K562 (cell line): ENCODE results near the gene CDH1. TPM values are rescaled to one million over a fixed set of nuclear protein-coding genes. Genes with fewer than 3 reads are reported as not detected.

Source experiments
- ATAC-seq: fragments of 200-7000 bp; cut with Tn5 transposase; 3 replicates; pipeline ENCODE4 v1.9.1; 2020; ENCODE audit warnings: moderate library complexity
- BruUV-seq: library from RNA; stranded (reverse); fragments of 400-500 nt; replicated peaks from 2 replicates; lab custom pipeline; 2021; lab: Mats Ljungman, UMichigan
- CTCF ChIA-PET: fragments of 300-600 bp; formaldehyde crosslinking; extraction: SDS; loops from one replicate; lab custom pipeline; 2021; ENCODE audit warnings: low intra/inter-chr PET ratio; lab: Yijun Ruan, JAX
- POLR2A ChIA-PET: fragments of 300-600, 350-650 bp; sonication (Branson Sonifier 250); formaldehyde crosslinking; extraction: SDS; loops from one replicate; lab custom pipeline; 2021; ENCODE audit warnings: antibody characterized with exemption, inconsistent platforms; lab: Yijun Ruan, JAX
- DNase-seq, 4 experiments: peaks; one replicate each; pipeline versions ENCODE4 v3.0.0 to v3.0.0-alpha.2; 2011 to 2018; ENCODE audit warnings: low spot score in 3 of 4, mixed read lengths in 3 of 4; ENCODE audit errors: extremely low read depth in 1 of 4
- FAIRE-seq: peaks from 2 replicates; lab custom pipeline; 2011; peaks lifted over from hg19 to GRCh38; lab: Jason Lieb, UNC
- H2AFZ ChIP-seq: 2 replicates; pipeline ENCODE4 v1.6.0; 2011; ENCODE audit warnings: low read depth, low read length, control low read depth, inconsistent platforms
- H3K27ac ChIP-seq: fragments of 200-600 bp; 3 replicates; pipeline ENCODE4 v1.8.0; 2011; ENCODE audit warnings: low read depth, mild to moderate bottlenecking, control low read depth, inconsistent platforms, low read length, moderate library complexity, mixed read lengths; ENCODE audit errors: extremely low read depth
- H3K27me3 ChIP-seq, 2 experiments: fragments of 300-600 bp in 1 of 2; 2 replicates in 1 of 2; 3 replicates in 1 of 2; pipeline versions ENCODE4 v1.6.0 to v1.8.0; 2011; ENCODE audit warnings: inconsistent platforms in 2 of 2, low read length in 2 of 2, mild to moderate bottlenecking in 1 of 2, mixed read lengths in 1 of 2, moderate library complexity in 1 of 2; ENCODE audit not compliant: control insufficient read depth in 2 of 2, insufficient read depth in 2 of 2
- H3K36me3 ChIP-seq: fragments of 300-600 bp; 3 replicates; pipeline ENCODE4 v1.8.0; 2011; ENCODE audit warnings: mild to moderate bottlenecking, low read length, inconsistent platforms; ENCODE audit not compliant: control insufficient read depth, insufficient read depth
- H3K4me1 ChIP-seq, 2 experiments: fragments of 200-600 bp in 1 of 2; replicated peaks in 1 of 2; 2 replicates in 1 of 2; 3 replicates in 1 of 2; pipeline versions ENCODE4 v1.5.1 to v1.8.0; 2011; ENCODE audit warnings: inconsistent platforms in 2 of 2, low read length in 2 of 2, mild to moderate bottlenecking in 1 of 2, mixed read lengths in 1 of 2, moderate library complexity in 1 of 2; ENCODE audit not compliant: control insufficient read depth in 2 of 2, insufficient read depth in 2 of 2
- H3K4me2 ChIP-seq: 2 replicates; pipeline ENCODE4 v1.6.1; 2011; ENCODE audit warnings: low read length, control low read depth, inconsistent platforms, mixed read lengths; ENCODE audit not compliant: insufficient read depth
- H3K4me3 ChIP-seq: fragments of 200-600 bp; sonication (generic), shearing (Covaris generic); 2 replicates; pipeline ENCODE4 v1.5.1; 2016; ENCODE audit warnings: control low read depth, inconsistent platforms
- H3K79me2 ChIP-seq: fragments of 200-600 bp; 3 replicates; pipeline ENCODE4 v1.8.0; 2011; ENCODE audit warnings: low read length, inconsistent platforms; ENCODE audit not compliant: control insufficient read depth, insufficient read depth
- H3K9ac ChIP-seq, 2 experiments: 2 replicates each; pipeline versions ENCODE4 v1.6.0 to v1.6.1; 2011; ENCODE audit warnings: low read depth in 2 of 2, low read length in 2 of 2, control low read depth in 1 of 2, inconsistent platforms in 1 of 2, mild to moderate bottlenecking in 1 of 2, mixed read lengths in 1 of 2; ENCODE audit not compliant: insufficient read depth in 1 of 2
- H3K9me1 ChIP-seq: one replicate; pipeline ENCODE4 v1.6.0; 2011; ENCODE audit warnings: inconsistent platforms, mild to moderate bottlenecking, low read length, moderate library complexity; ENCODE audit not compliant: control insufficient read depth, insufficient read depth
- H3K9me3 ChIP-seq: replicated peaks from 2 replicates; pipeline ENCODE4 v1.5.1; 2011; ENCODE audit warnings: low read depth, low read length, inconsistent platforms; ENCODE audit not compliant: control insufficient read depth, insufficient read depth
- H4K20me1 ChIP-seq: replicated peaks from 2 replicates; pipeline ENCODE4 v1.6.1; 2011; ENCODE audit warnings: low read length, inconsistent platforms, mixed read lengths; ENCODE audit not compliant: control insufficient read depth, insufficient read depth
- BCL6 ChIP-seq: fragments of 250-450 bp; sonication (Bioruptor Pico); IDR thresholded peaks from 2 replicates; pipeline ENCODE4 v1.4.0; 2020
- FOS ChIP-seq: IDR thresholded peaks from 3 replicates; pipeline ENCODE4 v1.6.1; 2011; ENCODE audit not compliant: insufficient read length; ENCODE audit errors: extremely low read depth
- HDGF ChIP-seq: fragments of 450-650 bp; IDR thresholded peaks from 2 replicates; pipeline ENCODE4 v1.6.1; 2016
- ZKSCAN1 ChIP-seq: fragments of 150-350 bp; IDR thresholded peaks from 2 replicates; pipeline ENCODE4 v1.6.1; 2016; ENCODE audit warnings: low read depth, low read length
- WGBS: fragments of 100-300 bp; shearing (Covaris generic); methylation state at CpG from one replicate; pipeline ENCODE4 v1.1.6; 2016; ENCODE audit warnings: low coverage, mixed read lengths; ENCODE audit not compliant: insufficient coverage; ENCODE audit errors: missing lambda C conversion rate; 5-methylcytosine and 5-hydroxymethylcytosine counted together
- in situ Hi-C: fragments of 300-500 bp; cut with MboI; formaldehyde crosslinking; loops from 4 replicates; pipeline ENCODE4 v1.15.0; 2018; ENCODE audit warnings: inconsistent platforms, mixed read lengths
- intact Hi-C: fragments of 100-400 bp; cut with micrococcal nuclease; formaldehyde crosslinking; loops from 2 replicates; pipeline ENCODE4 v1.14.2; 2022
- polyA plus RNA-seq, 8 experiments: library from polyadenylated mRNA; depleted of rRNA in 4 of 8; stranded (reverse) in 5 of 8; unstranded in 3 of 8; fragments of >200 nt; fragmentation: Nextera tagmentation in 2 of 8; fragmentation: Illumina TruSeq in 1 of 8; extraction: Ambion mirVana in 2 of 8; extraction: Trizol in 1 of 8; gene quantifications; 2 replicates each; pipeline versions ENCODE4 v1.2.1 to v1.2.3, GENCODE V29; 2011 to 2014; ENCODE audit warnings: inconsistent platforms in 1 of 8, missing spikeins in 1 of 8
- total RNA-seq, 7 experiments: library from RNA; depleted of rRNA in 6 of 7; stranded (reverse); fragments of >200 nt in 6 of 7; fragmentation: Illumina TruSeq in 2 of 7; extraction: Trizol in 2 of 7; gene quantifications; 2 replicates each; pipeline versions ENCODE4 v1.2.1 to v1.2.3, GENCODE V29; 2011 to 2021; ENCODE audit warnings: low replicate concordance in 1 of 7
- TF ChIP-seq, protein P1 (sequence below): sonication (generic); formaldehyde crosslinking; IDR thresholded peaks from 2 replicates; pipeline ENCODE4 v1.8.1; 2023; ENCODE audit warnings: missing genetic modification reagents, mild to moderate bottlenecking, borderline replicate concordance
- TF ChIP-seq, protein P2 (sequence below): sonication (generic); formaldehyde crosslinking; IDR thresholded peaks from 2 replicates; pipeline ENCODE4 v1.8.0; 2022; ENCODE audit warnings: mild to moderate bottlenecking, missing genetic modification reagents
- TF ChIP-seq, protein P3 (sequence below): fragments of 200-800 bp; sonication (Bioruptor generic); IDR thresholded peaks from 2 replicates; pipeline ENCODE4 v1.6.1; 2016; ENCODE audit warnings: missing genetic modification characterization, missing compliant biosample characterization

Gene CDH1
- total and polyA plus RNA-seq, 9 of the 15 experiments (the other 6 are each of a cell fraction or from before 2014, with no cell fraction given) = 0.01 to 0.69 TPM; not detected in 7

DNA sequence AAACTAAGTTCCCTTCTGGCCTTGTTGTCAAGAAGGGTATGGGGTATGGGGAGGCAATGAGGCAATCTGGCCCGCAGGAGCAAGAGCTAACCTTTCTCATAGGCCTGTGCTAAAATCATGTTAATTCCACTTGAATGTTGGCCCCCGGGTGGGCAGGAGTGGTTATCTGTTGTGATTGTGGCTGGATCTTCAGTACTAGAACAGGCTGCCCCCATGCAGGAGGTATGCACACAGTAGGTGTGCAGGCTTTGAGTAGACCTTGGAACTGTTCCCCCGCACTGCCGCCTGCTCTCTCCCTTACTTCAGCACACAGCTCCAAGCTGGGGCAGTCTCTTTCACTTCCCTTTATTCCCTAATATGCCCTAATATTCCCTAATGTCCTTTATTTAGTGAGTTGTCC, 53.9 kb downstream of the CDH1 start:
- ChIA-PET CTCF (no interaction called here), POLR2A (interaction anchor here (0.6 kb wide), 1 partner anchor 117 kb away, joined by 3 read pairs; no protein-coding TSS in a partner anchor)
- DNase-seq (no peak), FAIRE-seq (no peak), ATAC-seq (no peak)
- in situ Hi-C loops (loop anchor here (10.0 kb wide), 1 partner anchor 266 kb away; no protein-coding TSS in a partner anchor), intact Hi-C loops (no loop called here)
- Histone ChIP-seq H3K4me1 (peaks cover 0 to 9% of the 10 kb centered on the region in 2 experiments; a peak in 4 of 5 replicates), H3K9me3 (no peaks in the 10 kb centered on the region), H3K27ac (no peak overlapping the region), H3K4me3 (no peak overlapping the region), H4K20me1 (no peaks in the 10 kb centered on the region), H3K4me2 (no peak overlapping the region), H3K9ac (no peak overlapping the region), H3K27me3 (no peaks in the 10 kb centered on the region), H2AFZ (no peak overlapping the region), H3K36me3 (no peaks in the 10 kb centered on the region), H3K9me1 (no peaks in the 10 kb centered on the region), H3K79me2 (no peaks in the 10 kb centered on the region)
- 68% methylated on average over 4 of the region's 4 CpGs for WGBS
- peak; percentile 88 for TF ChIP-seq ZKSCAN1
- no peak for TF ChIP-seq BCL6 (CRISPR knock-in tag)
- TF ChIP-seq, protein P1, sequence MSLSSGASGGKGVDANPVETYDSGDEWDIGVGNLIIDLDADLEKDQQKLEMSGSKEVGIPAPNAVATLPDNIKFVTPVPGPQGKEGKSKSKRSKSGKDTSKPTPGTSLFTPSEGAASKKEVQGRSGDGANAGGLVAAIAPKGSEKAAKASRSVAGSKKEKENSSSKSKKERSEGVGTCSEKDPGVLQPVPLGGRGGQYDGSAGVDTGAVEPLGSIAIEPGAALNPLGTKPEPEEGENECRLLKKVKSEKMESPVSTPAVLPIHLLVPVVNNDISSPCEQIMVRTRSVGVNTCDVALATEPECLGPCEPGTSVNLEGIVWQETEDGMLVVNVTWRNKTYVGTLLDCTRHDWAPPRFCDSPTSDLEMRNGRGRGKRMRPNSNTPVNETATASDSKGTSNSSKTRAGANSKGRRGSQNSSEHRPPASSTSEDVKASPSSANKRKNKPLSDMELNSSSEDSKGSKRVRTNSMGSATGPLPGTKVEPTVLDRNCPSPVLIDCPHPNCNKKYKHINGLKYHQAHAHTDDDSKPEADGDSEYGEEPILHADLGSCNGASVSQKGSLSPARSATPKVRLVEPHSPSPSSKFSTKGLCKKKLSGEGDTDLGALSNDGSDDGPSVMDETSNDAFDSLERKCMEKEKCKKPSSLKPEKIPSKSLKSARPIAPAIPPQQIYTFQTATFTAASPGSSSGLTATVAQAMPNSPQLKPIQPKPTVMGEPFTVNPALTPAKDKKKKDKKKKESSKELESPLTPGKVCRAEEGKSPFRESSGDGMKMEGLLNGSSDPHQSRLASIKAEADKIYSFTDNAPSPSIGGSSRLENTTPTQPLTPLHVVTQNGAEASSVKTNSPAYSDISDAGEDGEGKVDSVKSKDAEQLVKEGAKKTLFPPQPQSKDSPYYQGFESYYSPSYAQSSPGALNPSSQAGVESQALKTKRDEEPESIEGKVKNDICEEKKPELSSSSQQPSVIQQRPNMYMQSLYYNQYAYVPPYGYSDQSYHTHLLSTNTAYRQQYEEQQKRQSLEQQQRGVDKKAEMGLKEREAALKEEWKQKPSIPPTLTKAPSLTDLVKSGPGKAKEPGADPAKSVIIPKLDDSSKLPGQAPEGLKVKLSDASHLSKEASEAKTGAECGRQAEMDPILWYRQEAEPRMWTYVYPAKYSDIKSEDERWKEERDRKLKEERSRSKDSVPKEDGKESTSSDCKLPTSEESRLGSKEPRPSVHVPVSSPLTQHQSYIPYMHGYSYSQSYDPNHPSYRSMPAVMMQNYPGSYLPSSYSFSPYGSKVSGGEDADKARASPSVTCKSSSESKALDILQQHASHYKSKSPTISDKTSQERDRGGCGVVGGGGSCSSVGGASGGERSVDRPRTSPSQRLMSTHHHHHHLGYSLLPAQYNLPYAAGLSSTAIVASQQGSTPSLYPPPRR (CRISPR knock-in tag) = no peak
- TF ChIP-seq, protein P2, sequence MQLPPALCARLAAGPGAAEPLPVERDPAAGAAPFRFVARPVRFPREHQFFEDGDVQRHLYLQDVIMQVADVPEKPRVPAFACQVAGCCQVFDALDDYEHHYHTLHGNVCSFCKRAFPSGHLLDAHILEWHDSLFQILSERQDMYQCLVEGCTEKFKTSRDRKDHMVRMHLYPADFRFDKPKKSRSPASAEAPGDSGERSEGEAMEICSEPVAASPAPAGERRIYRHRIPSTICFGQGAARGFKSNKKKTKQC (CRISPR knock-in tag) = no peak
- no peak for TF ChIP-seq FOS
- TF ChIP-seq, protein P3, sequence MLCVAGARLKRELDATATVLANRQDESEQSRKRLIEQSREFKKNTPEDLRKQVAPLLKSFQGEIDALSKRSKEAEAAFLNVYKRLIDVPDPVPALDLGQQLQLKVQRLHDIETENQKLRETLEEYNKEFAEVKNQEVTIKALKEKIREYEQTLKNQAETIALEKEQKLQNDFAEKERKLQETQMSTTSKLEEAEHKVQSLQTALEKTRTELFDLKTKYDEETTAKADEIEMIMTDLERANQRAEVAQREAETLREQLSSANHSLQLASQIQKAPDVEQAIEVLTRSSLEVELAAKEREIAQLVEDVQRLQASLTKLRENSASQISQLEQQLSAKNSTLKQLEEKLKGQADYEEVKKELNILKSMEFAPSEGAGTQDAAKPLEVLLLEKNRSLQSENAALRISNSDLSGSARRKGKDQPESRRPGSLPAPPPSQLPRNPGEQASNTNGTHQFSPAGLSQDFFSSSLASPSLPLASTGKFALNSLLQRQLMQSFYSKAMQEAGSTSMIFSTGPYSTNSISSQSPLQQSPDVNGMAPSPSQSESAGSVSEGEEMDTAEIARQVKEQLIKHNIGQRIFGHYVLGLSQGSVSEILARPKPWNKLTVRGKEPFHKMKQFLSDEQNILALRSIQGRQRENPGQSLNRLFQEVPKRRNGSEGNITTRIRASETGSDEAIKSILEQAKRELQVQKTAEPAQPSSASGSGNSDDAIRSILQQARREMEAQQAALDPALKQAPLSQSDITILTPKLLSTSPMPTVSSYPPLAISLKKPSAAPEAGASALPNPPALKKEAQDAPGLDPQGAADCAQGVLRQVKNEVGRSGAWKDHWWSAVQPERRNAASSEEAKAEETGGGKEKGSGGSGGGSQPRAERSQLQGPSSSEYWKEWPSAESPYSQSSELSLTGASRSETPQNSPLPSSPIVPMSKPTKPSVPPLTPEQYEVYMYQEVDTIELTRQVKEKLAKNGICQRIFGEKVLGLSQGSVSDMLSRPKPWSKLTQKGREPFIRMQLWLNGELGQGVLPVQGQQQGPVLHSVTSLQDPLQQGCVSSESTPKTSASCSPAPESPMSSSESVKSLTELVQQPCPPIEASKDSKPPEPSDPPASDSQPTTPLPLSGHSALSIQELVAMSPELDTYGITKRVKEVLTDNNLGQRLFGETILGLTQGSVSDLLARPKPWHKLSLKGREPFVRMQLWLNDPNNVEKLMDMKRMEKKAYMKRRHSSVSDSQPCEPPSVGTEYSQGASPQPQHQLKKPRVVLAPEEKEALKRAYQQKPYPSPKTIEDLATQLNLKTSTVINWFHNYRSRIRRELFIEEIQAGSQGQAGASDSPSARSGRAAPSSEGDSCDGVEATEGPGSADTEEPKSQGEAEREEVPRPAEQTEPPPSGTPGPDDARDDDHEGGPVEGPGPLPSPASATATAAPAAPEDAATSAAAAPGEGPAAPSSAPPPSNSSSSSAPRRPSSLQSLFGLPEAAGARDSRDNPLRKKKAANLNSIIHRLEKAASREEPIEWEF (CRISPR knock-in tag) = no peak
- TF ChIP-seq HDGF = no peak
- BruUV-seq = no TSS peak
